A673 (cell line): ENCODE results near the gene NAA35.

Experiments used
- CTCF ChIP-seq: fragments of 300-800, 200-600 bp; sonication (generic); conservative IDR thresholded peaks from 2 replicates; pipeline ENCODE4 v1.5.1; 2017; ENCODE audit warnings: low read depth, mild to moderate bottlenecking, antibody characterized with exemption, low read length, moderate library complexity, mixed read lengths
- EZH2 ChIP-seq: fragments of 200-600 bp; sonication (generic); IDR thresholded peaks from 2 replicates; pipeline ENCODE4 v1.6.1; 2017; ENCODE audit warnings: borderline replicate concordance, low read depth, mild to moderate bottlenecking, mixed read lengths, antibody characterized with exemption, low read length; ENCODE audit not compliant: poor library complexity, severe bottlenecking

- TF ChIP-seq CTCF (no peak), EZH2 (no peak)
These were observed 54.2 kb downstream of the NAA35 start for GRCh38 chr9:85995097-85995496.
